HFFc6 (cell line): Measurements from ENCODE around the gene FSIP1. TPM values are rescaled to one million over a fixed set of nuclear protein-coding genes. Genes with fewer than 3 reads are reported as not detected.
"Not testable (repeated sequence)": the region's sequence is repeated elsewhere in the genome, so short reads cannot be mapped to it uniquely, and the experiment has no call there.

Experiments
- DNase-seq: peaks from one replicate; pipeline ENCODE4 v3.0.0-alpha.2; 2018
- H3K27ac Mint-ChIP-seq: 2 replicates; pipeline ENCODE4 v1.8.0; 2020; ENCODE audit warnings: mild to moderate bottlenecking, mixed read lengths
- H3K27me3 Mint-ChIP-seq: 2 replicates; pipeline ENCODE4 v1.8.0; 2021; ENCODE audit warnings: mild to moderate bottlenecking, moderate library complexity, mixed read lengths; ENCODE audit not compliant: insufficient read depth
- H3K36me3 Mint-ChIP-seq: 2 replicates; pipeline ENCODE4 v1.8.0; 2021; ENCODE audit warnings: low read depth, mixed read lengths
- H3K4me1 Mint-ChIP-seq: 2 replicates; pipeline ENCODE4 v1.8.0; 2020; ENCODE audit warnings: low read depth, mixed read lengths
- H3K4me3 Mint-ChIP-seq: 2 replicates; pipeline ENCODE4 v1.8.0; 2020; ENCODE audit warnings: mild to moderate bottlenecking, moderate library complexity, mixed read lengths
- H3K9me3 Mint-ChIP-seq: 2 replicates; pipeline ENCODE4 v1.8.0; 2020; ENCODE audit warnings: mild to moderate bottlenecking, mixed read lengths
- total RNA-seq, 6 experiments: library from RNA; stranded (reverse); fragmentation: NEBNext Ultra II Directional; extraction: Animal tissue kit (Norgen Biotek cat#: 25700); gene quantifications; 2 replicates in 1 of 6; 3 replicates in 5 of 6; pipeline ENCODE4 v1.2.3, GENCODE V29; 2021
- TF ChIP-seq, protein P1 (sequence below): fragments of 200-600 bp; sonication (generic); IDR thresholded peaks from 2 replicates; pipeline ENCODE4 v1.5.0; 2021; ENCODE audit warnings: antibody characterized with exemption, mild to moderate bottlenecking

FSIP1 gene
- total RNA-seq, 6 experiments from 2014 or later: 1.2 to 2.0 (median 1.3) TPM

DNA sequence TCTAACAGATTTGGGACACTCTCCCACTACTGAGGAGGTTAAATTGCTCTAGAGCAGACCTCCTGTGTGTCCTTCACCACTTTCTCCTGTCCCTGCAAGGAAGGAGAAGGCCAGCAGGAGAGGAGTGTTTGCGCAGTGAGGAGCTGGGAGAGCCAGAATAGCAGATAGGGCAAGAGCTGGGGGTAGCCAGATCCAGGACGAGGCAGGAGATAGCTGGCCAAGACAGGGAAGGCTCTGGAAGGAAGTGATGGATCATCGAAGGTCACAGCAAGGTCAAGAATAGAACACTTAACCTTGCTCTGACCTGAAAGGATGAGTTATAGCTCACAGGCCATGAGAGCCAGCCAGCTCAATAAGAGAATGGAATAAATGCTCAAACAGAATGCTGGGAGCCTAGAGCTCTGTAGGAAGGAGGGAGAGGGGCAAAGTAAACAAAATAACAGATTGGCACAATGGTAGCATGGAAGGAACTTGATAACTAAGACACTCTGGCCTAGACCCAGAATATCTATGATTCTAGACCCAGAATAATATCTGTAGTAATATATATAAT is 37.5 kb upstream of the FSIP1 start:
- H3K27ac Mint-ChIP-seq: peak overlapping the region; percentile 36
- peaks cover 37% of the 10 kb centered on the region for H3K36me3 Mint-ChIP-seq
- peaks cover 5% of the 10 kb centered on the region for H3K9me3 Mint-ChIP-seq
- H3K4me1 Mint-ChIP-seq: peaks cover 65% of the 10 kb centered on the region
- H3K4me3 Mint-ChIP-seq: no peak overlapping the region
- TF ChIP-seq, protein P1, sequence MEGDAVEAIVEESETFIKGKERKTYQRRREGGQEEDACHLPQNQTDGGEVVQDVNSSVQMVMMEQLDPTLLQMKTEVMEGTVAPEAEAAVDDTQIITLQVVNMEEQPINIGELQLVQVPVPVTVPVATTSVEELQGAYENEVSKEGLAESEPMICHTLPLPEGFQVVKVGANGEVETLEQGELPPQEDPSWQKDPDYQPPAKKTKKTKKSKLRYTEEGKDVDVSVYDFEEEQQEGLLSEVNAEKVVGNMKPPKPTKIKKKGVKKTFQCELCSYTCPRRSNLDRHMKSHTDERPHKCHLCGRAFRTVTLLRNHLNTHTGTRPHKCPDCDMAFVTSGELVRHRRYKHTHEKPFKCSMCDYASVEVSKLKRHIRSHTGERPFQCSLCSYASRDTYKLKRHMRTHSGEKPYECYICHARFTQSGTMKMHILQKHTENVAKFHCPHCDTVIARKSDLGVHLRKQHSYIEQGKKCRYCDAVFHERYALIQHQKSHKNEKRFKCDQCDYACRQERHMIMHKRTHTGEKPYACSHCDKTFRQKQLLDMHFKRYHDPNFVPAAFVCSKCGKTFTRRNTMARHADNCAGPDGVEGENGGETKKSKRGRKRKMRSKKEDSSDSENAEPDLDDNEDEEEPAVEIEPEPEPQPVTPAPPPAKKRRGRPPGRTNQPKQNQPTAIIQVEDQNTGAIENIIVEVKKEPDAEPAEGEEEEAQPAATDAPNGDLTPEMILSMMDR: no peak
- H3K27me3 Mint-ChIP-seq: peaks cover 9% of the 10 kb centered on the region
- DNase-seq: no peak

DNA sequence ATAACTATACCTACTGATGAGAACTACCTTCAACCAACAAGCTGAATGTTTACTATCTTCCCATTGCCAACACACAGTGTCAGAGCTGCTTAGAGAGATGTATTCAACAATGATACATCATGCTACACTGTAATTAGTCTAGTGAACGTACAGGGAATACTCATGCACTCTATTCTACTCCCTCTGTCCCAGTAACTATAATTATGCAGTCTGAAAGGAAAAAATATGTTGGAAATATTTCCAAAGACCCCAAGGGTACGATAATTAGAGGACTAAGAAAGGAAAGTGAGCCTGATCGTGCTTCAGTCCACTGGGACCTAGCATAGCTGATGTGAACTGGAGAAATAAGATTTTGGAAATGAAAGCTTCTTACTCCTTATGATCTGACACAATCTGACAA is 36.9 kb upstream of the FSIP1 start:
- H3K27me3 Mint-ChIP-seq: peaks cover 9% of the 10 kb centered on the region
- peaks cover 71% of the 10 kb centered on the region for H3K4me1 Mint-ChIP-seq
- no peak overlapping the region for H3K4me3 Mint-ChIP-seq
- no peak for DNase-seq
- no peak overlapping the region for H3K27ac Mint-ChIP-seq
- H3K36me3 Mint-ChIP-seq: peaks cover 38% of the 10 kb centered on the region
- H3K9me3 Mint-ChIP-seq: peaks cover 5% of the 10 kb centered on the region
- TF ChIP-seq, protein P1: no peak

DNA sequence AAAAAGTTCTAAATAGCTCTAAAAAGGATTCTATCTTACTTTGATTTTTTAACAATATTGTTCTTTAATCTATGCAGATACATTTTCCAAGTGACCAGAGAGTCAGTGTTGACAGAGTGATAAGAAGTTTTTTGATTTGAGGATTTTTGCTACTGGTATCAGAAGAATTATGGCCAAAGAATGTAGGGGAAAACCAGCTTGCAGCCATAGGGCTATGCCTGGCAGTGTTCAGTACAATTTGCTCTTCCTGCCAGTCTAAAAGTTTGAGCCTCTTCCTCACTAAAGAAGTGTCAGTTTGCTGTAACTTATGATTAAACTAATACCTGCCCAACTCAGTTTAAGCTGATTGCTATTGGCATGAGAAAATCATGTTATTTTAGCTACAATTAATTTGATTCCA is 35.3 kb upstream of the FSIP1 start:
- H3K9me3 Mint-ChIP-seq: no peaks in the 10 kb centered on the region
- TF ChIP-seq, protein P1: no peak

DNA sequence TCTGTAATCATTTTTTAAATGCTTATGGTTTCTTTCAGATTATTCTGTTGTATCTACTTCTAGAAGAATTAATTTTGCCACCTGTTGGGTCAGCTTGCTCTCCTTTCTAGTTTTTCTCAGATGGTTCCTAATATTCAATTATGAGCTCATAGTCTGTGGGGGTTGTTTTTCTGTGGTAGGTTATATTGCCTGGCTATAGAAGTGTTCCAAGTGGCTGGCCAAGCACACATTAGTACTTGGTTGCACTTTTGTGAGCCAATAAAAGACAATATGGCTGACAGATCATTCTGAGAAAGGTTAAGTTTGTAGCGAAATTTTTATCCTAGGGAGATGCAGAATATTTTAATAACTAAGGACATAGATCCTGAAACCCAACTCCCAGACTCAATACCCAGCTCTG is 31.8 kb upstream of the FSIP1 start:
- TF ChIP-seq, protein P1: no peak
- no peak for DNase-seq
- no peaks in the 10 kb centered on the region for H3K9me3 Mint-ChIP-seq
- peaks cover 45% of the 10 kb centered on the region for H3K4me1 Mint-ChIP-seq
- H3K27me3 Mint-ChIP-seq: 0 out of 2 replicates have a peak, but pooled peaks cover 2% of the 10 kb centered on the region
- H3K27ac Mint-ChIP-seq: no peak overlapping the region; the same call in 1 of the 2 replicates
- H3K4me3 Mint-ChIP-seq: no peak overlapping the region
- peaks cover 26% of the 10 kb centered on the region; the same call in 1 of the 2 replicates for H3K36me3 Mint-ChIP-seq

More for the DNA sequence above, 35.3 kb upstream of the FSIP1 start:
- no peak for DNase-seq
- peaks cover 1% of the 10 kb centered on the region; the same call in 1 of the 2 replicates for H3K27me3 Mint-ChIP-seq
- H3K4me1 Mint-ChIP-seq: peaks cover 58% of the 10 kb centered on the region
- H3K36me3 Mint-ChIP-seq: peaks cover 26% of the 10 kb centered on the region
- H3K4me3 Mint-ChIP-seq: no peak overlapping the region
- 0 out of 2 replicates have a peak overlapping the region, but pooled peaks have one; percentile 50 for H3K27ac Mint-ChIP-seq

DNA sequence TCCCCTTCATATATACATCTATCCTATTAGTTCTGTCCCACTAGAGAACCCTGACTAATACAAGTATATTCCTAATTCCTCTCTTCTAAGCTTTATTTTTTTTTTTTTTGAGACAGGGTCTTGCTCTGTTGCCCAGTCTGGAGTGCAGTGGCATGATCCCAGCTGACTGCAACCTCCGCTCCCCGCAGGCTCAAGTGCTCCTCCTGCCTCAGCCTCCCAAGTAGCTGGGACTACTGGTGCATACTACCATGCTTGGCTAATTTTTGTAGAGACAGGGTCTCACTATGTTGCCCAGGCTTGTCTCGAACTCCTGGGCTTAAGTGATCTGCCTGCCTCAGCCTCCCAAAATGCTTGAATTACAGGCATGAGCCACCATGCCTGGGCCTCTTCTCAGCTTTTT is 30.0 kb upstream of the FSIP1 start:
- not testable (repeated sequence) for H3K27me3 Mint-ChIP-seq, H3K9me3 Mint-ChIP-seq, H3K4me3 Mint-ChIP-seq, DNase-seq, H3K27ac Mint-ChIP-seq
- Mint-ChIP-seq H3K4me1 (peaks cover 38% of the 10 kb centered on the region), H3K36me3 (peaks cover 33% of the 10 kb centered on the region)

DNA sequence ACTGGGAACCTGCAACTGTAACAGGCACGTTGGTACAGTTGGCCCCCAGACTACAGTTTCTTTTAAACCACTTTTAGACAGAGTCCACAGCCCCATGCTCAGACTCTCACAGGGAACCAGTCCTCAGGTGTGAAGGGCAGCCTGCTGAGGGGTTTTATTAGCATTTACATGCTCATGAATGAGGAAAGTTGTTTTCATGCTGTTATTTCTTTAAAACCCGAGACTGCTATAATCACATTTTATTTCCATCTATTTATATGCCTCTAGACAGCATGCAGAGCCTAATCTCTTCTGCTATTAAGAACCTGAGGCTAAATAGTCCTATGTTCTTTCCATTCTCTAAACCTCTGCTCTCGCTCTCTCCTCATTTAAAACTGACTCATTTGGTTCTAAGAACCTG is 26.3 kb upstream of the FSIP1 start:
- Mint-ChIP-seq H3K27me3 (peaks cover 7% of the 10 kb centered on the region; the same call in 1 of the 2 replicates), H3K4me3 (no peak overlapping the region), H3K36me3 (peaks cover 21% of the 10 kb centered on the region), H3K27ac (no peak overlapping the region), H3K9me3 (no peaks in the 10 kb centered on the region), H3K4me1 (peaks cover 21% of the 10 kb centered on the region)
- no peak for DNase-seq
- TF ChIP-seq, protein P1: no peak
